Esophagus muscularis mucosa (tissue), 4 donors: ENCODE results near the gene MTTP. TPM values are rescaled to one million over a fixed set of nuclear protein-coding genes. Genes with fewer than 3 reads are reported as not detected.

ENCODE experiments used
- DNase-seq: peaks from one replicate; pipeline ENCODE4 v3.0.0-alpha.2; 2017; ENCODE audit errors: extremely low spot score
- H3K27ac ChIP-seq, 4 donors: fragments of 200-600 bp; sonication (generic); replicated peaks in 1 of 4; 1 replicate in 3 of 4; 2 replicates in 1 of 4; pipeline ENCODE4 v1.5.1; 2016 to 2019; ENCODE audit warnings: mild to moderate bottlenecking in 1 of 4
- H3K27me3 ChIP-seq, 4 donors: fragments of 200-600 bp; sonication (generic); one replicate each; pipeline versions ENCODE4 v1.5.1 to v1.6.0; 2016 to 2019
- H3K36me3 ChIP-seq, 4 donors: fragments of 200-600 bp; sonication (generic); one replicate each; pipeline ENCODE4 v1.5.1; 2016 to 2019
- H3K4me1 ChIP-seq, 4 donors: fragments of 200-600 bp; sonication (generic); one replicate each; pipeline ENCODE4 v1.5.1; 2016 to 2019
- H3K4me3 ChIP-seq, 4 donors: fragments of 200-600 bp; sonication (generic); 1 replicate in 2 of 4; 2 replicates in 2 of 4; pipeline ENCODE4 v1.5.1; 2016 to 2019; ENCODE audit warnings: mild to moderate bottlenecking in 4 of 4, moderate library complexity in 1 of 4
- H3K9me3 ChIP-seq, 4 donors: fragments of 200-600 bp; sonication (generic); 1 replicate in 3 of 4; 2 replicates in 1 of 4; pipeline ENCODE4 v1.5.1; 2016 to 2019
- EP300 ChIP-seq: sonication (generic); formaldehyde crosslinking; IDR thresholded peaks from one replicate; pipeline ENCODE4 v1.6.1; 2017; ENCODE audit warnings: antibody characterized with exemption
- POLR2A ChIP-seq: fragments of 450-650 bp; IDR thresholded peaks from one replicate; pipeline ENCODE4 v1.6.1; 2017; ENCODE audit warnings: antibody characterized with exemption, moderate library complexity, mild to moderate bottlenecking, low read depth
- POLR2AphosphoS5 ChIP-seq, 2 donors: sonication (generic); formaldehyde crosslinking; IDR thresholded peaks; one replicate each; pipeline ENCODE4 v1.6.1; 2017; ENCODE audit warnings: antibody characterized with exemption in 2 of 2
- WGBS: methylation state at CpG from one replicate; pipeline ENCODE4 v1.1.5; 2018; 5-methylcytosine and 5-hydroxymethylcytosine counted together
- intact Hi-C: fragments of 100-400 bp; cut with DNase I; formaldehyde crosslinking; loops from one replicate; pipeline ENCODE4 v1.15.1; 2023
- total RNA-seq, 4 donors: library from RNA; depleted of rRNA; stranded (reverse); fragments of >200 nt; gene quantifications; one replicate each; pipeline versions ENCODE4 v1.1.0 to v1.2.1, GENCODE V29; 2016
- TF ChIP-seq, protein P1 (sequence below), 3 experiments: fragments of 200-600 bp in 2 of 3; fragments of 450-650 bp in 1 of 3; sonication (generic) in 2 of 3; IDR thresholded peaks; one replicate each; pipeline ENCODE4 v1.5.1; 2017 to 2019; ENCODE audit warnings: antibody characterized with exemption in 3 of 3, mild to moderate bottlenecking in 2 of 3, moderate library complexity in 1 of 3

The MTTP gene
- total RNA-seq, 4 donors from 2014 or later: 0.45 to 1.2 (median 0.70) TPM

DNA sequence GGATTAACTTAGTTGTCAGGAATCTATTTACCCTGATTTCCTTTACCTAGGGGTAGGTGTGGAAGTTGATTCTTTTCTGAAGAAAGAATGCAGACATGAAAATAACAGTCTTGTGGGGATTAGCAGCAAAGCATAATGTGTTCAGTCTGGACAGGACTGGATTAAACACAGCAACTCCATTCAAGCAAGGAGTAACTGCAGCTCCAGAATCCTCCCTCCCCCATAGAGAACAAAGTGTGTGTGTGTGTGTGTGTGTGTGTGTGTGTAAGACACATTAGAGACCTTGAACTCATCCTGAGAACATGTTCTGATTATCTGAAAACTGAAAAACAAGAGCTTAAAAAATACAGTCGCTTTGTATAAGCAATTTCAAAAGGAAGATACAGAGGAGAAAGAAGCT is 73.7 kb downstream of the MTTP start:
- WGBS: 67% methylated on average over 1 of the region's 1 CpG
- Histone ChIP-seq H3K36me3 (no peaks in the 10 kb centered on the region), H3K9me3 (no peaks in the 10 kb centered on the region), H3K27me3 (no peaks in the 10 kb centered on the region), H3K4me3 (no peak overlapping the region), H3K4me1 (peaks cover 17 to 45% (median 35%) of the 10 kb centered on the region in 4 donors), H3K27ac (peak overlapping the region in 1 of 4 donors; percentile 23)
- DNase-seq: no peak
- TF ChIP-seq EP300: no peak
- TF ChIP-seq POLR2A: no peak
- TF ChIP-seq POLR2AphosphoS5 (IDR thresholded peaks at IDR 0.05): no peak
- TF ChIP-seq, protein P1, sequence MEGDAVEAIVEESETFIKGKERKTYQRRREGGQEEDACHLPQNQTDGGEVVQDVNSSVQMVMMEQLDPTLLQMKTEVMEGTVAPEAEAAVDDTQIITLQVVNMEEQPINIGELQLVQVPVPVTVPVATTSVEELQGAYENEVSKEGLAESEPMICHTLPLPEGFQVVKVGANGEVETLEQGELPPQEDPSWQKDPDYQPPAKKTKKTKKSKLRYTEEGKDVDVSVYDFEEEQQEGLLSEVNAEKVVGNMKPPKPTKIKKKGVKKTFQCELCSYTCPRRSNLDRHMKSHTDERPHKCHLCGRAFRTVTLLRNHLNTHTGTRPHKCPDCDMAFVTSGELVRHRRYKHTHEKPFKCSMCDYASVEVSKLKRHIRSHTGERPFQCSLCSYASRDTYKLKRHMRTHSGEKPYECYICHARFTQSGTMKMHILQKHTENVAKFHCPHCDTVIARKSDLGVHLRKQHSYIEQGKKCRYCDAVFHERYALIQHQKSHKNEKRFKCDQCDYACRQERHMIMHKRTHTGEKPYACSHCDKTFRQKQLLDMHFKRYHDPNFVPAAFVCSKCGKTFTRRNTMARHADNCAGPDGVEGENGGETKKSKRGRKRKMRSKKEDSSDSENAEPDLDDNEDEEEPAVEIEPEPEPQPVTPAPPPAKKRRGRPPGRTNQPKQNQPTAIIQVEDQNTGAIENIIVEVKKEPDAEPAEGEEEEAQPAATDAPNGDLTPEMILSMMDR (IDR thresholded peaks at IDR 0.05): no peak
- intact Hi-C loops: no loop called here

DNA sequence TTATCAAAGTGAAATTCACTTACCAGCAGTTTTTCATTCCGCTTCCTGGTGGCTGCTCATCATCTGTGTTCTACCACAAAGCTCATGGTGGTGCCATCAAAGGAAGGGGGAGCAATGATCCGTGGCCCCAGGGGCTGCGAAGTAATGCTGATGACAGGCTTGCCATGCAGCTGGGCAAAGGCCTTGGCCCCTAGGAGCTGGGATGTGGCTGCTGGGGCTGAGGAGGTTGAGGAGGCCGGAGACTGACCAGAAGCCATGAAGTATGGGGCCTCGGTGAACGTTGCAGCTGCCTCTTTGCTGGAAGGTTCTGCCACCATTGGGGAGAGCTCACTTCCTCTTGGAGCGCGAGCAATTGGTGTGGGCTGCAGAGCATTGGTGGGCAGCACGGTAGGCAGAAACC is 74.6 kb downstream of the MTTP start:
- TF ChIP-seq POLR2AphosphoS5 (IDR thresholded peaks at IDR 0.05) (no peak), EP300 (no peak), POLR2A (no peak)
- TF ChIP-seq, protein P1 (IDR thresholded peaks at IDR 0.05): no peak
- DNase-seq: no peak
- no peaks in the 10 kb centered on the region for H3K27me3 ChIP-seq
- no peak overlapping the region for H3K4me3 ChIP-seq
- no peak overlapping the region for H3K27ac ChIP-seq
- H3K4me1 ChIP-seq: peaks cover 17 to 38% (median 31%) of the 10 kb centered on the region in 4 donors
- intact Hi-C loops: no loop called here
- WGBS: 88% methylated on average over 7 of the region's 9 CpGs
- H3K9me3 ChIP-seq: no peaks in the 10 kb centered on the region
- H3K36me3 ChIP-seq: no peaks in the 10 kb centered on the region

DNA sequence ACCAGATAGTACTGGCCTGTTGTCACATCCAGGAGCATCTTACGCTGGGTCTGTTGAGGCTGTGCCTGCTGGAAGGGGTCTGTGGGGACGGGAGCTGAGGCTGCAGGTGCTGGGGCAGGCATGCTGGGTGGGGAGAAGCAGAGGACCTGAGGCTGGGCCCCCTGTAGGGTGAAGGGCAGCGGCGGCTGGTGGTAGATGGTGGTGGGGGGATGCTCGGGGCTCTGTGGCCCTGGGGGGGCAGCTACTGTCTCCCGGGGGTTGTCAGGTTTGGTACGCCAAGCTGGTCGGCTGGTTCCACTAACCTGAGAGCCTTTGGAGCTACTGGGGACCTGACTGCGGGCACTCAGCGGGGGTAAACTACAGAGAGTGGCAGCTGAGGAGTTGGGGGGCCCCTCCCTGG is 75.2 kb downstream of the MTTP start:
- H3K27me3 ChIP-seq: no peaks in the 10 kb centered on the region
- H3K27ac ChIP-seq: no peak overlapping the region
- TF ChIP-seq, protein P1 (IDR thresholded peaks at IDR 0.05): no peak
- TF ChIP-seq EP300: no peak
- no peak for TF ChIP-seq POLR2A
- TF ChIP-seq POLR2AphosphoS5 (IDR thresholded peaks at IDR 0.05): no peak
- intact Hi-C loops: no loop called here
- DNase-seq: no peak
- no peak overlapping the region for H3K4me3 ChIP-seq
- no peaks in the 10 kb centered on the region for H3K36me3 ChIP-seq
- peaks cover 16 to 43% (median 33%) of the 10 kb centered on the region in 4 donors for H3K4me1 ChIP-seq
- no peaks in the 10 kb centered on the region for H3K9me3 ChIP-seq
- WGBS: 89% methylated on average over 7 of the region's 10 CpGs

DNA sequence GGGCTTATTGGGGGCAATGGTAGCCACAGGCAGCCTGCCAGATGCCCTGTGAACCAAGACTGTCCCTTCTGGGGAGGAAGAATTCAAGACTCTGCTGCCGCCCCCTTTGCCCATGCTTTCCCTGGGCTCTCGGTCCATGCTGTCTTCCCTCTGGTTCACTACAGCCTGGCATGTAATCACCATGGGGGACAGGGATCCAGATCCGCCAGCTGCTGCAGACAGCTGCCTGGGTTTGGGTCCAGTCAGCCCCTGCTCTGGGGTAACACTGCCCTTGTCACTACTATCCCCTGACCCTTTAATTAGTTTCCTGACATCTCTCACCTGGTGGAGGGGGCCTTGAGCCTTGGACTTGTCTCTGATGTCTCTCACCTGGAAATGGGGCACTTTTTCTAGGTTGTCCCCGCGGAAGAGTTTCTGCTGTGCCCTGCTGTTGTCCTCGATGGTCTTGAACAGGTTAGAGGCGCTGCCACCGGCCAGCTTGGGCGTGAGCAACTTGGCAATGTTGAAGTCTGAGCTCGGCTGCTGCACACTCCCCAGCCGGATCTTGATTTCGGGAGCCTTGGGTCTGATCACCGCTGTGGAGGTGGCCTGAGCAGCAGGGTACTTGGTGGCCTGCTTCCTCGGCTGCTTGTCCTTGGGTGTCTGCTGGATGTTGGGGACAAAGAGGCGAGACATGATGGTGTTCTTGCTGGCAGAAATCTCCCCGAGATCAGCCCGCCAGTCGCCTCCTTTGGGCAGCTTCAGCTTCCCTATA is 76.6 kb downstream of the MTTP start:
- Histone ChIP-seq H3K27me3 (no peaks in the 10 kb centered on the region), H3K36me3 (no peaks in the 10 kb centered on the region), H3K9me3 (no peaks in the 10 kb centered on the region), H3K27ac (no peak overlapping the region), H3K4me1 (peaks cover 11 to 43% (median 35%) of the 10 kb centered on the region in 4 donors), H3K4me3 (no peak overlapping the region)
- no peak for DNase-seq
- intact Hi-C loops: no loop called here
- 95% methylated on average over 6 of the region's 18 CpGs for WGBS
- TF ChIP-seq EP300: no peak
- TF ChIP-seq, protein P1 (IDR thresholded peaks at IDR 0.05): no peak
- TF ChIP-seq POLR2AphosphoS5 (IDR thresholded peaks at IDR 0.05): no peak
- no peak for TF ChIP-seq POLR2A
